ENCODE measurements around the gene ETV5. TPM values are rescaled to one million over a fixed set of nuclear protein-coding genes. Genes with fewer than 3 reads are reported as not detected.

Gene ETV5
- total RNA-seq, 1 donor from 2014 or later = 16.3 TPM

DNA sequence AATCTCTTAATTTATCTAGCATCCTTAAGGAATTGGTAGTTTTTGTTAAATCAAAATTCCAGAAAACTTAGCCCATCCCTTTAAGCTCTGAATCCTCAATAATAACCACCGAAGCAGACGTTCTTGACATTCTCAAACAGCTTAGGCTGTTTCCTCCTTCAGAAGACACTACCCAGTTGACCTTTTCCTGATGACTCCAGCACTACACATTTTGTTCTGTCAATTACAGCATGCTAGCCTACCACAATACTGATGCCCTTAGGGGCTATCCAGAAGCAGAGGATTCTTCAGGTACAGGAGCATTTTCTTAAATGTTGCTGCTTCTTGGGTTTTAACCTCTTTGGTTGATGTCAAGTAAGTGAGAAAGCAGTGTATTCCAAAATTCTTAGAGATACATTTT lies 33.4 kb downstream of the ETV5 start:
- Histone ChIP-seq H3K36me3 (no peaks in the 10 kb centered on the region), H3K9ac (no peak overlapping the region), H3K4me3 (no peak overlapping the region), H4K20me1 (ENCODE audit: low read depth) (no peaks in the 10 kb centered on the region), H3K27me3 (no peaks in the 10 kb centered on the region), H3K9me3 (ENCODE audit: low read depth) (no peaks in the 10 kb centered on the region), H3K4me2 (no peak overlapping the region), H2AFZ (replicated peaks) (no peak overlapping the region), H3F3A (ENCODE audit: low read depth) (no peaks in the 10 kb centered on the region), H3K27ac (no peak overlapping the region), H3K79me2 (ENCODE audit: low read depth) (no peaks in the 10 kb centered on the region), H3K4me1 (peaks cover 5% of the 10 kb centered on the region)
- Mint-ChIP-seq H3K4me1 (peaks cover 9% of the 10 kb centered on the region), H3K27ac (no peak overlapping the region), H3K36me3 (peaks cover 67% of the 10 kb centered on the region), H3K4me3 (no peak overlapping the region), H3K9me3 (no peaks in the 10 kb centered on the region), H3K27me3 (ENCODE audit: insufficient read depth, low read depth) (no peaks in the 10 kb centered on the region)
- TF ChIP-seq, protein P1, sequence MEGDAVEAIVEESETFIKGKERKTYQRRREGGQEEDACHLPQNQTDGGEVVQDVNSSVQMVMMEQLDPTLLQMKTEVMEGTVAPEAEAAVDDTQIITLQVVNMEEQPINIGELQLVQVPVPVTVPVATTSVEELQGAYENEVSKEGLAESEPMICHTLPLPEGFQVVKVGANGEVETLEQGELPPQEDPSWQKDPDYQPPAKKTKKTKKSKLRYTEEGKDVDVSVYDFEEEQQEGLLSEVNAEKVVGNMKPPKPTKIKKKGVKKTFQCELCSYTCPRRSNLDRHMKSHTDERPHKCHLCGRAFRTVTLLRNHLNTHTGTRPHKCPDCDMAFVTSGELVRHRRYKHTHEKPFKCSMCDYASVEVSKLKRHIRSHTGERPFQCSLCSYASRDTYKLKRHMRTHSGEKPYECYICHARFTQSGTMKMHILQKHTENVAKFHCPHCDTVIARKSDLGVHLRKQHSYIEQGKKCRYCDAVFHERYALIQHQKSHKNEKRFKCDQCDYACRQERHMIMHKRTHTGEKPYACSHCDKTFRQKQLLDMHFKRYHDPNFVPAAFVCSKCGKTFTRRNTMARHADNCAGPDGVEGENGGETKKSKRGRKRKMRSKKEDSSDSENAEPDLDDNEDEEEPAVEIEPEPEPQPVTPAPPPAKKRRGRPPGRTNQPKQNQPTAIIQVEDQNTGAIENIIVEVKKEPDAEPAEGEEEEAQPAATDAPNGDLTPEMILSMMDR (IDR thresholded peaks at IDR 0.05) = no peak
- TF ChIP-seq EZH2 (IDR thresholded peaks at IDR 0.05) = no peak
- no peak for TF ChIP-seq EZH2phosphoT487 (IDR thresholded peaks at IDR 0.05)
- DNase-seq (ENCODE audit: low spot score) = no peak

DNA sequence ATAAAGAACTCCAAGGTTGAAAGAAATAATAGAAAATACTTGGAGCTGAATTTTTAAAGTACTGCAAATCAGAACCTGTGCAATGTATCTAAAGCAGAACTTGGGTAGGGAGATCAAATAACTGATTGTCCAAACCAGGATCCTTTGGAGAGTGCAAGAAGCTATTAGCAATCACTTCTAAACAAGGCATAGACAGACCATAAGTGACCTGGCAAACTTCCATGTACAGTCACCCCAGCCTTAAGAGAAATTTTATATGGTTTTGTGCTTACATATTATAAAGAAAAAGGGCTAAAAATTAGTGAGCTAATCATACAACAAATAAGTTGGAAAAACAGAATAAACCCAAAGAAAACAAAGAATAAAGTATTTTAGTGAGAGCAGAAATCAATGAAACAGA lies 35.2 kb downstream of the ETV5 start:
- Histone ChIP-seq H3F3A (ENCODE audit: low read depth) (no peaks in the 10 kb centered on the region), H3K27me3 (no peaks in the 10 kb centered on the region), H4K20me1 (ENCODE audit: low read depth) (no peaks in the 10 kb centered on the region), H3K9ac (no peak overlapping the region), H3K36me3 (no peaks in the 10 kb centered on the region), H2AFZ (replicated peaks) (no peak overlapping the region), H3K4me1 (no peaks in the 10 kb centered on the region), H3K9me3 (ENCODE audit: low read depth) (no peaks in the 10 kb centered on the region), H3K27ac (no peak overlapping the region), H3K4me3 (no peak overlapping the region), H3K79me2 (ENCODE audit: low read depth) (no peaks in the 10 kb centered on the region), H3K4me2 (no peak overlapping the region)
- no peak for TF ChIP-seq EZH2 (IDR thresholded peaks at IDR 0.05)
- no peak for TF ChIP-seq EZH2phosphoT487 (IDR thresholded peaks at IDR 0.05)
- Mint-ChIP-seq H3K9me3 (no peaks in the 10 kb centered on the region), H3K36me3 (peaks cover 64% of the 10 kb centered on the region), H3K27me3 (ENCODE audit: insufficient read depth, low read depth) (no peaks in the 10 kb centered on the region), H3K4me1 (peaks cover 11% of the 10 kb centered on the region), H3K4me3 (no peak overlapping the region), H3K27ac (no peak overlapping the region)
- no peak for DNase-seq (ENCODE audit: low spot score)

DNA sequence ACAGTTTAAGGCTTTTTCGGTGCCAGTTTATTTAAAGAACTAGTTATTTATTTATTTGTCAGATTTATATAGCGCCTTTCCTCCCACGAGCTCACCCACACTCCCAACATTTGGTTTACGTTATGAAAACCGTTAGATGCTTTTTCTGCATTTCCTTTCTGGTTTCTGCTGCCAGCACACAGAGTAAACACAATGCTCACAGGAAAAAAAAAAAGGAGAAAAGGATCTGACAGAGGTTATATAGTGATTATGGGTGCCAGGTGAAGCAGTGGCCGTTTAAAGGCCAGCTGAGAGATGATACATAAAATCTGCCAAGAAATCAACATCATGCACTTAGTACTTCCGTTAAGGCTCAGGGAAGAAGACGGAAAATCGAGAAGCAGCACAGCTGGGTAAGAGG lies 37.9 kb downstream of the ETV5 start:
- no peak overlapping the region for H3K9ac ChIP-seq

DNA sequence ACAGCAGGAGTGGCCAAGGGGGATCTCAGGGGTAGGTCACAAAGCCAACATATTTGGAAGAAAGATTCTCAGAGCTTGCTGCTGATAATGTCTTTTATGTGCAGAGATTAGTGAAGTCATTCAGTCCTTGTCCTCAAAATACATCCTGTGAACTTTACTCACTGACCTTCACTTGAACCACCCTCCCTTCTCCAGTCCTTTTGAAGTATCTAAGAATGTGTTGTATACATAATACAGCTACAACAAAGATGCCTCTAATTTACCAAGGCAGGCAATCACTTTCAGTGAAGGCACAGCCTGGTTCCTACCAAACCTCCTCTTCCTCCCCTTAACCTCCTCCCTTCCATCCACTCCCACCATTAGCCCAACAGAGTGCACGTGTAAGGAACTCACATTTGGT lies 38.3 kb downstream of the ETV5 start:
- Mint-ChIP-seq H3K27me3 (ENCODE audit: insufficient read depth, low read depth) (no peaks in the 10 kb centered on the region), H3K36me3 (peaks cover 55% of the 10 kb centered on the region)
- H3K36me3 ChIP-seq = no peaks in the 10 kb centered on the region

More for the DNA sequence above, 37.9 kb downstream of the ETV5 start:
- H3K4me1 Mint-ChIP-seq = peaks cover 11% of the 10 kb centered on the region
- Histone ChIP-seq H3K79me2 (ENCODE audit: low read depth) (no peaks in the 10 kb centered on the region), H3K27me3 (no peaks in the 10 kb centered on the region), H3K36me3 (no peaks in the 10 kb centered on the region), H2AFZ (replicated peaks) (no peak overlapping the region), H3K27ac (no peak overlapping the region), H3K4me1 (no peaks in the 10 kb centered on the region), H3K9me3 (ENCODE audit: low read depth) (no peaks in the 10 kb centered on the region), H3F3A (ENCODE audit: low read depth) (no peaks in the 10 kb centered on the region), H4K20me1 (ENCODE audit: low read depth) (no peaks in the 10 kb centered on the region), H3K4me3 (no peak overlapping the region), H3K4me2 (no peak overlapping the region)
- no peak overlapping the region for H3K4me3 Mint-ChIP-seq
- TF ChIP-seq, protein P1 (IDR thresholded peaks at IDR 0.05) = no peak
- TF ChIP-seq EZH2 (IDR thresholded peaks at IDR 0.05) (no peak), EZH2phosphoT487 (IDR thresholded peaks at IDR 0.05) (no peak)
- H3K27ac Mint-ChIP-seq = no peak overlapping the region
- no peaks in the 10 kb centered on the region for H3K9me3 Mint-ChIP-seq
- H3K27me3 Mint-ChIP-seq (ENCODE audit: insufficient read depth, low read depth) = no peaks in the 10 kb centered on the region
- DNase-seq (ENCODE audit: low spot score) = no peak
- H3K36me3 Mint-ChIP-seq = peaks cover 55% of the 10 kb centered on the region

More for the DNA sequence above, 38.3 kb downstream of the ETV5 start:
- H3K4me3 ChIP-seq = no peak overlapping the region
- Mint-ChIP-seq H3K27ac (no peak overlapping the region), H3K9me3 (no peaks in the 10 kb centered on the region), H3K4me3 (no peak overlapping the region), H3K4me1 (peaks cover 11% of the 10 kb centered on the region)
- H3K4me1 ChIP-seq = no peaks in the 10 kb centered on the region
- no peaks in the 10 kb centered on the region for H3K9me3 ChIP-seq (ENCODE audit: low read depth)
- no peak overlapping the region for H3K27ac ChIP-seq
- H3K9ac ChIP-seq = no peak overlapping the region
- H4K20me1 ChIP-seq (ENCODE audit: low read depth) = no peaks in the 10 kb centered on the region
- no peaks in the 10 kb centered on the region for H3K79me2 ChIP-seq (ENCODE audit: low read depth)
- H3K4me2 ChIP-seq = no peak overlapping the region
- no peaks in the 10 kb centered on the region for H3F3A ChIP-seq (ENCODE audit: low read depth)
- DNase-seq (ENCODE audit: low spot score) = no peak
- TF ChIP-seq, protein P1 (IDR thresholded peaks at IDR 0.05) = no peak
- TF ChIP-seq EZH2 (IDR thresholded peaks at IDR 0.05) (no peak), EZH2phosphoT487 (IDR thresholded peaks at IDR 0.05) (no peak)
- no peak overlapping the region for H2AFZ ChIP-seq (replicated peaks)
- no peaks in the 10 kb centered on the region for H3K27me3 ChIP-seq

Data from neural progenitor cell (in vitro differentiated cells).